Measurements from ENCODE around the gene RAB4B. TPM values are rescaled to one million over a fixed set of nuclear protein-coding genes. Genes with fewer than 3 reads are reported as not detected.

RAB4B gene
- total and polyA plus RNA-seq, 2 of the 13 experiments (the other 11 are each of a cell fraction or from before 2014, with no cell fraction given), result 3.3 to 5.4 TPM

GRCh38 chr19:40745402-40745780 lies 32.7 kb upstream of the RAB4B start:
- CTCF ChIA-PET (ENCODE audit: low intra/inter-chr PET ratio, low total read pairs), result interaction anchor here (1.6 kb wide), 1 partner anchor 61 kb away, joined by 4 read pairs; no protein-coding TSS in a partner anchor
- peaks cover 45% of the 10 kb centered on the region for H3K4me1 ChIP-seq (ENCODE audit: insufficient read depth, low read length)
- no TSS peak for BruUV-seq (replicated peaks)
- no peaks in the 10 kb centered on the region; a peak in 2 of 5 replicates for H3K36me3 ChIP-seq (replicated peaks in 1 of 2; ENCODE audit: control insufficient read depth in 1 of 2, insufficient read depth in 2 of 2, low read length in 2 of 2)
- no peaks in the 10 kb centered on the region; a peak in 1 of 5 replicates for H3K27me3 ChIP-seq (ENCODE audit: control insufficient read depth in 1 of 2, insufficient read depth in 2 of 2, low read length in 2 of 2)
- peak overlapping the region; percentile 45; the same call in 1 of the 2 replicates for H3K9ac ChIP-seq (ENCODE audit: insufficient read depth, low read depth, low read length)
- DNase-seq (ENCODE audit: low spot score) (peak; percentile 28), ATAC-seq (no peak), FAIRE-seq (peak; percentile 73)
- WGBS (ENCODE audit: low lambda C conversion rate), result 58% methylated on average over 7 of the region's 7 CpGs
- peak overlapping the region in 1 of 3 experiments; percentile 26; a peak in 1 of 6 replicates for H3K4me3 ChIP-seq (replicated peaks in 1 of 3; ENCODE audit: insufficient read depth in 1 of 3, low read depth in 2 of 3, low read length in 3 of 3)
- no peaks in the 10 kb centered on the region for H4K20me1 ChIP-seq (ENCODE audit: insufficient read depth, low read length)
- peak overlapping the region; percentile 61 for H3K4me2 ChIP-seq (ENCODE audit: low read depth, low read length)
- H3K9me3 ChIP-seq (ENCODE audit: low read length), result no peaks in the 10 kb centered on the region
- POLR2A ChIA-PET, result interaction anchor here (0.9 to 2.2 kb wide), 8 partner anchors 10 to 53 kb away, joined by 3 to 9 read pairs (median 4); partner anchors contain the start of genes COQ8B, EGLN2, ITPKC and RAB4B
- in situ Hi-C loops (cut with HindIII; ENCODE audit: extremely low pct_ligation_motif_present, low pct_unique_long_range_greater_than_20kb), result no loop called here
- peaks cover 12% of the 10 kb centered on the region for H3K79me2 ChIP-seq (ENCODE audit: insufficient read depth, low read length)
- intact Hi-C loops (cut with micrococcal nuclease; ENCODE audit: unreplicated experiment), result loop anchor here (2.0 kb wide), 1 partner anchor 61 kb away; no protein-coding TSS in a partner anchor
- H2AFZ ChIP-seq (ENCODE audit: low read length), result no peak overlapping the region
- peak overlapping the region; percentile 40 for H3K27ac ChIP-seq (ENCODE audit: extremely low read length, insufficient read depth, low read length)
- TF ChIP-seq FOSL2 (CRISPR knock-in tag; IDR thresholded peaks at IDR 0.05) (0 out of 2 replicates have a peak, but pooled peaks have one; percentile 6), ESRRA (CRISPR knock-in tag; IDR thresholded peaks at IDR 0.05; ENCODE audit: low read depth) (no peak), ATF2 (CRISPR knock-in tag; IDR thresholded peaks at IDR 0.05) (0 out of 2 replicates have a peak, but pooled peaks have one; percentile 37), ZBTB21 (CRISPR knock-in tag; IDR thresholded peaks at IDR 0.05) (no peak), MLX (CRISPR knock-in tag; IDR thresholded peaks at IDR 0.05) (no peak), DZIP1 (CRISPR knock-in tag; IDR thresholded peaks at IDR 0.05) (no peak), KLF6 (CRISPR knock-in tag; IDR thresholded peaks at IDR 0.05) (no peak), HOXA3 (CRISPR knock-in tag; IDR thresholded peaks at IDR 0.05) (no peak), ZNF878 (CRISPR knock-in tag; IDR thresholded peaks at IDR 0.05) (peak; percentile 78; the same call in 1 of the 2 replicates)
- TF ChIP-seq, protein P1, sequence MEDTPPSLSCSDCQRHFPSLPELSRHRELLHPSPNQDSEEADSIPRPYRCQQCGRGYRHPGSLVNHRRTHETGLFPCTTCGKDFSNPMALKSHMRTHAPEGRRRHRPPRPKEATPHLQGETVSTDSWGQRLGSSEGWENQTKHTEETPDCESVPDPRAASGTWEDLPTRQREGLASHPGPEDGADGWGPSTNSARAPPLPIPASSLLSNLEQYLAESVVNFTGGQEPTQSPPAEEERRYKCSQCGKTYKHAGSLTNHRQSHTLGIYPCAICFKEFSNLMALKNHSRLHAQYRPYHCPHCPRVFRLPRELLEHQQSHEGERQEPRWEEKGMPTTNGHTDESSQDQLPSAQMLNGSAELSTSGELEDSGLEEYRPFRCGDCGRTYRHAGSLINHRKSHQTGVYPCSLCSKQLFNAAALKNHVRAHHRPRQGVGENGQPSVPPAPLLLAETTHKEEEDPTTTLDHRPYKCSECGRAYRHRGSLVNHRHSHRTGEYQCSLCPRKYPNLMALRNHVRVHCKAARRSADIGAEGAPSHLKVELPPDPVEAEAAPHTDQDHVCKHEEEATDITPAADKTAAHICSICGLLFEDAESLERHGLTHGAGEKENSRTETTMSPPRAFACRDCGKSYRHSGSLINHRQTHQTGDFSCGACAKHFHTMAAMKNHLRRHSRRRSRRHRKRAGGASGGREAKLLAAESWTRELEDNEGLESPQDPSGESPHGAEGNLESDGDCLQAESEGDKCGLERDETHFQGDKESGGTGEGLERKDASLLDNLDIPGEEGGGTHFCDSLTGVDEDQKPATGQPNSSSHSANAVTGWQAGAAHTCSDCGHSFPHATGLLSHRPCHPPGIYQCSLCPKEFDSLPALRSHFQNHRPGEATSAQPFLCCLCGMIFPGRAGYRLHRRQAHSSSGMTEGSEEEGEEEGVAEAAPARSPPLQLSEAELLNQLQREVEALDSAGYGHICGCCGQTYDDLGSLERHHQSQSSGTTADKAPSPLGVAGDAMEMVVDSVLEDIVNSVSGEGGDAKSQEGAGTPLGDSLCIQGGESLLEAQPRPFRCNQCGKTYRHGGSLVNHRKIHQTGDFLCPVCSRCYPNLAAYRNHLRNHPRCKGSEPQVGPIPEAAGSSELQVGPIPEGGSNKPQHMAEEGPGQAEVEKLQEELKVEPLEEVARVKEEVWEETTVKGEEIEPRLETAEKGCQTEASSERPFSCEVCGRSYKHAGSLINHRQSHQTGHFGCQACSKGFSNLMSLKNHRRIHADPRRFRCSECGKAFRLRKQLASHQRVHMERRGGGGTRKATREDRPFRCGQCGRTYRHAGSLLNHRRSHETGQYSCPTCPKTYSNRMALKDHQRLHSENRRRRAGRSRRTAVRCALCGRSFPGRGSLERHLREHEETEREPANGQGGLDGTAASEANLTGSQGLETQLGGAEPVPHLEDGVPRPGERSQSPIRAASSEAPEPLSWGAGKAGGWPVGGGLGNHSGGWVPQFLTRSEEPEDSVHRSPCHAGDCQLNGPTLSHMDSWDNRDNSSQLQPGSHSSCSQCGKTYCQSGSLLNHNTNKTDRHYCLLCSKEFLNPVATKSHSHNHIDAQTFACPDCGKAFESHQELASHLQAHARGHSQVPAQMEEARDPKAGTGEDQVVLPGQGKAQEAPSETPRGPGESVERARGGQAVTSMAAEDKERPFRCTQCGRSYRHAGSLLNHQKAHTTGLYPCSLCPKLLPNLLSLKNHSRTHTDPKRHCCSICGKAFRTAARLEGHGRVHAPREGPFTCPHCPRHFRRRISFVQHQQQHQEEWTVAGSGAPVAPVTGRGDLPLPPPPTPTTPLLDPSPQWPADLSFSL (CRISPR knock-in tag; IDR thresholded peaks at IDR 0.05), result no peak
- TF ChIP-seq, protein P2, sequence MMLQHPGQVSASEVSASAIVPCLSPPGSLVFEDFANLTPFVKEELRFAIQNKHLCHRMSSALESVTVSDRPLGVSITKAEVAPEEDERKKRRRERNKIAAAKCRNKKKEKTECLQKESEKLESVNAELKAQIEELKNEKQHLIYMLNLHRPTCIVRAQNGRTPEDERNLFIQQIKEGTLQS (CRISPR knock-in tag; IDR thresholded peaks at IDR 0.05), result peak; percentile 67
